ENCODE data around the gene BPIFB6. TPM values are rescaled to one million over a fixed set of nuclear protein-coding genes. Genes with fewer than 3 reads are reported as not detected.

BPIFB6 gene
- polyA plus RNA-seq, 1 of the 3 experiments (the other 2 are of a cell fraction), result not detected

GRCh38 chr20:33081411-33082154 lies 50.1 kb downstream of the BPIFB6 start:
- Histone ChIP-seq H4K20me1 (ENCODE audit: insufficient read depth) (no peaks in the 10 kb centered on the region), H3K27me3 (ENCODE audit: insufficient read depth) (peaks cover 20% of the 10 kb centered on the region), H3K4me2 (no peak overlapping the region), H3K27ac (ENCODE audit: low read depth in 2 of 2, low read length in 1 of 2) (no peak overlapping the region), H3K9me3 (no peaks in the 10 kb centered on the region), H3K4me3 (ENCODE audit: low read depth in 2 of 2, low read length in 1 of 2) (no peak overlapping the region), H3K9ac (no peak overlapping the region), H3K79me2 (ENCODE audit: insufficient read depth) (no peaks in the 10 kb centered on the region), H3F3A (replicated peaks; ENCODE audit: insufficient read depth) (no peaks in the 10 kb centered on the region), H2AFZ (ENCODE audit: low read depth) (no peak overlapping the region), H3K36me3 (replicated peaks in 1 of 2; ENCODE audit: control insufficient read depth in 1 of 2, insufficient read depth in 2 of 2, low read length in 1 of 2) (no peaks in the 10 kb centered on the region), H3K4me1 (ENCODE audit: control insufficient read depth in 1 of 2, insufficient read depth in 2 of 2, low read depth in 1 of 2, low read length in 1 of 2) (no peaks in the 10 kb centered on the region), H3K9me2 (no peaks in the 10 kb centered on the region)
- DNase-seq, result no peak
- POLR2A ChIA-PET, result no interaction called here
- TF ChIP-seq MAX (IDR thresholded peaks at IDR 0.05; ENCODE audit: low read depth) (no peak), RFX5 (IDR thresholded peaks at IDR 0.05; ENCODE audit: low read length) (no peak), MXI1 (IDR thresholded peaks at IDR 0.05; ENCODE audit: low read depth, low read length) (no peak), USF1 (IDR thresholded peaks at IDR 0.05; ENCODE audit: borderline replicate concordance, low read depth) (no peak), FOXM1 (IDR thresholded peaks at IDR 0.05; ENCODE audit: low read depth) (no peak), GABPA (IDR thresholded peaks at IDR 0.05; ENCODE audit: low read depth) (no peak), TAF1 (IDR thresholded peaks at IDR 0.05; ENCODE audit: borderline replicate concordance, low read depth, low read length) (no peak), ELF1 (IDR thresholded peaks at IDR 0.05) (no peak), SIN3A (IDR thresholded peaks at IDR 0.05; ENCODE audit: borderline replicate concordance, low read depth, low read length) (no peak), RCOR1 (IDR thresholded peaks at IDR 0.05; ENCODE audit: low read length) (no peak), GATA2 (CRISPR knock-in tag; IDR thresholded peaks at IDR 0.05) (no peak), RXRA (IDR thresholded peaks at IDR 0.05; ENCODE audit: borderline replicate concordance, low read depth) (no peak), EP300 (IDR thresholded peaks at IDR 0.05; ENCODE audit: borderline replicate concordance in 1 of 2, low read depth in 1 of 2, low read length in 1 of 2) (no peak), CHD2 (IDR thresholded peaks at IDR 0.05; ENCODE audit: low read length, partially characterized antibody) (no peak), USF2 (IDR thresholded peaks at IDR 0.05; ENCODE audit: borderline replicate concordance, low read depth, low read length) (no peak), PBX3 (IDR thresholded peaks at IDR 0.05) (no peak), FOSL2 (IDR thresholded peaks at IDR 0.05; ENCODE audit: borderline replicate concordance, low read depth) (no peak)
- CTCF ChIA-PET, result interaction anchor here (0.6 kb wide), 1 partner anchor 24 kb away, joined by 3 read pairs; no protein-coding TSS in a partner anchor
- WGBS (ENCODE audit: low lambda C conversion rate), result 5% methylated on average over 5 of the region's 7 CpGs

Measured in SK-N-SH (cell line).